GM12873 (cell line): ENCODE measurements around the gene MSANTD2.

Experiments
- CTCF ChIP-seq: IDR thresholded peaks from 2 replicates; pipeline ENCODE4 v1.5.1; 2012; ENCODE audit warnings: low read depth, mild to moderate bottlenecking, moderate library complexity, low read length, control low read depth; ENCODE audit not compliant: insufficient read depth; ENCODE audit errors: missing control alignments

MSANTD2 gene

GRCh38 chr11:124716591-124716990, 83.6 kb downstream of the MSANTD2 start:
- TF ChIP-seq CTCF = no peak
